Measurements from ENCODE around the gene CFP.

The CFP gene

GRCh38 chrX:47649271-47649670 lies 19.5 kb upstream of the CFP start:
- DNase-seq (ENCODE audit: low read depth): no peak
- TF ChIP-seq CTCF (IDR thresholded peaks at IDR 0.05; ENCODE audit: control insufficient read depth, insufficient read depth, low read depth, low read length, missing control alignments): no peak
- peak overlapping the region; percentile 74 for H3K4me3 ChIP-seq (ENCODE audit: control insufficient read depth, low read depth, low read length)

DNA sequence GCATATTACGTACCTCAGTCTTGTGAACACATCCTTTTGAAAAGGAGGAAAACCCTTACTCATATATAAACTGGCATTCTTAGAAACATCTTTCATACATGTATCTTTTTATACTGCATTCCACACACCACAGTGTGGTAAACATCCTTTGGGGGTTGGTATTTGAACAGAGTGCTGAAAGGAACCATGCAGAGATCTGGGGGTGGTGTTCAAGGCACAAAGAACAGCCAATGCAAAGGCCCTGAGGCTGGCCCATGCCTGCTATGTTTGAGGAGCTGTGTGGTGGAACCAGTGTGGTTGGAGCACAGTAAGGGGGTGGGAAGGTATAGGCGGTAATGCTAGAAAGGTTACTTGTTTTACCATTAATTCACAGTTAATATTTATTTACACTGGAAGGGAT lies 18.6 kb upstream of the CFP start:
- DNase-seq (ENCODE audit: low read depth): no peak
- TF ChIP-seq CTCF (IDR thresholded peaks at IDR 0.05; ENCODE audit: control insufficient read depth, insufficient read depth, low read depth, low read length, missing control alignments): no peak
- no peak overlapping the region for H3K4me3 ChIP-seq (ENCODE audit: control insufficient read depth, low read depth, low read length)

DNA sequence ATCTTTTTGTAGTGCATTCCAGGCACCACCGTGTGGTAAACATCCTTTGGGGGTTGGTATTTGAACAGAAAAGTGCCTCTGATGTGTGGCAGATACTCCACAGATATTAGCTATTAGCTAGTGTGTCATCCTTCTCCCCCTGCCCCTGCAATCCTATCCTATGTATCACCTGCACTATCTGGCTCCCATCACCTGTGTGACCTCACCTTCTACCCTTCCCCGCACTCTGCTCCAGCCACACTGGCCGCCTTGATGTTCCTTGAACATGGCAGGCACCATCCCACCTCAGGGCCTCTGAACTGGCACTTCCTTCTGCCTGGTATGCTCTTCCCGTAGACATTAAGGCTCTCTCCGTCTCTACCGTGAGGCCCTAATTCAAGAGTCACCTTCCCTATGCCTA lies 16.9 kb upstream of the CFP start:
- H3K4me3 ChIP-seq (ENCODE audit: control insufficient read depth, low read depth, low read length): no peak overlapping the region
- TF ChIP-seq CTCF (IDR thresholded peaks at IDR 0.05; ENCODE audit: control insufficient read depth, insufficient read depth, low read depth, low read length, missing control alignments): no peak
- no peak for DNase-seq (ENCODE audit: low read depth)

- TF ChIP-seq CTCF (IDR thresholded peaks at IDR 0.05; ENCODE audit: control insufficient read depth, insufficient read depth, low read depth, low read length, missing control alignments): no peak
- H3K4me3 ChIP-seq (ENCODE audit: control insufficient read depth, low read depth, low read length): no peak overlapping the region
- no peak for DNase-seq (ENCODE audit: low read depth)
Observed at GRCh38 chrX:47645530-47645929, 15.8 kb upstream of the CFP start.

- peak; percentile 45 for TF ChIP-seq CTCF (IDR thresholded peaks at IDR 0.05; ENCODE audit: control insufficient read depth, insufficient read depth, low read depth, low read length, missing control alignments)
- no peak overlapping the region for H3K4me3 ChIP-seq (ENCODE audit: control insufficient read depth, low read depth, low read length)
- no peak for DNase-seq (ENCODE audit: low read depth)
Observed at GRCh38 chrX:47644557-47645091, 14.9 kb upstream of the CFP start.

GRCh38 chrX:47643926-47644325 lies 14.2 kb upstream of the CFP start:
- H3K4me3 ChIP-seq (ENCODE audit: control insufficient read depth, low read depth, low read length): no peak overlapping the region
- DNase-seq (ENCODE audit: low read depth): no peak
- TF ChIP-seq CTCF (IDR thresholded peaks at IDR 0.05; ENCODE audit: control insufficient read depth, insufficient read depth, low read depth, low read length, missing control alignments): peak; percentile 43

DNA sequence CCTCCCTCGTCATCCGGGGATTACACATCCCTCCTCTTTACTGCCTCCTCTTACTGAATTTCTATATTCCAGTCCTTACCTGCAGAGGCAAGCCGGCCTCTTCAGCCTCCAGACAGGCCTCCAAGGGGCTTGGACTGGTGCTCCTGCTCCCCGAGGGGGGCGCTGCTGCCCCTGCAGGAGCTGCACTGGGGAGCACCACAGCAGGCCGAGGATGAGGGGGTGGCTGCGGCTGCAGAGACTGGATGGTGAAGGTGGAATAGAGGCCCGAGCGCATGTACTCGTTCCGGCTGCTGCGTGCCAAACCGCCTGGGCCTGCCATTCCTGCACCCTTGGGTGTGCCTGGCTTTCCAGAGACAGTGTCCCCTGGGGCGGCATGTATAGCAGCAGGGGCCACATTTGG lies 9.1 kb upstream of the CFP start:
- H3K4me3 ChIP-seq (ENCODE audit: control insufficient read depth, low read depth, low read length): no peak overlapping the region
- TF ChIP-seq CTCF (IDR thresholded peaks at IDR 0.05; ENCODE audit: control insufficient read depth, insufficient read depth, low read depth, low read length, missing control alignments): no peak
- no peak for DNase-seq (ENCODE audit: low read depth)

Measured in AG09309 (cell line).